HG02759 (cell line): Measurements from ENCODE around the gene SYT12.
"Not testable (repeated sequence)": the region's sequence is repeated elsewhere in the genome, so short reads cannot be mapped to it uniquely, and the experiment has no call there.

ENCODE experiments used
- ATAC-seq: cut with Tn5 transposase; IDR thresholded peaks from one replicate; pipeline ENCODE4 v1.9.1; 2021; ENCODE audit warnings: mild to moderate bottlenecking, moderate library complexity; ENCODE audit not compliant: unreplicated experiment

The SYT12 gene, protein sequence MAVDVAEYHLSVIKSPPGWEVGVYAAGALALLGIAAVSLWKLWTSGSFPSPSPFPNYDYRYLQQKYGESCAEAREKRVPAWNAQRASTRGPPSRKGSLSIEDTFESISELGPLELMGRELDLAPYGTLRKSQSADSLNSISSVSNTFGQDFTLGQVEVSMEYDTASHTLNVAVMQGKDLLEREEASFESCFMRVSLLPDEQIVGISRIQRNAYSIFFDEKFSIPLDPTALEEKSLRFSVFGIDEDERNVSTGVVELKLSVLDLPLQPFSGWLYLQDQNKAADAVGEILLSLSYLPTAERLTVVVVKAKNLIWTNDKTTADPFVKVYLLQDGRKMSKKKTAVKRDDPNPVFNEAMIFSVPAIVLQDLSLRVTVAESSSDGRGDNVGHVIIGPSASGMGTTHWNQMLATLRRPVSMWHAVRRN

DNA sequence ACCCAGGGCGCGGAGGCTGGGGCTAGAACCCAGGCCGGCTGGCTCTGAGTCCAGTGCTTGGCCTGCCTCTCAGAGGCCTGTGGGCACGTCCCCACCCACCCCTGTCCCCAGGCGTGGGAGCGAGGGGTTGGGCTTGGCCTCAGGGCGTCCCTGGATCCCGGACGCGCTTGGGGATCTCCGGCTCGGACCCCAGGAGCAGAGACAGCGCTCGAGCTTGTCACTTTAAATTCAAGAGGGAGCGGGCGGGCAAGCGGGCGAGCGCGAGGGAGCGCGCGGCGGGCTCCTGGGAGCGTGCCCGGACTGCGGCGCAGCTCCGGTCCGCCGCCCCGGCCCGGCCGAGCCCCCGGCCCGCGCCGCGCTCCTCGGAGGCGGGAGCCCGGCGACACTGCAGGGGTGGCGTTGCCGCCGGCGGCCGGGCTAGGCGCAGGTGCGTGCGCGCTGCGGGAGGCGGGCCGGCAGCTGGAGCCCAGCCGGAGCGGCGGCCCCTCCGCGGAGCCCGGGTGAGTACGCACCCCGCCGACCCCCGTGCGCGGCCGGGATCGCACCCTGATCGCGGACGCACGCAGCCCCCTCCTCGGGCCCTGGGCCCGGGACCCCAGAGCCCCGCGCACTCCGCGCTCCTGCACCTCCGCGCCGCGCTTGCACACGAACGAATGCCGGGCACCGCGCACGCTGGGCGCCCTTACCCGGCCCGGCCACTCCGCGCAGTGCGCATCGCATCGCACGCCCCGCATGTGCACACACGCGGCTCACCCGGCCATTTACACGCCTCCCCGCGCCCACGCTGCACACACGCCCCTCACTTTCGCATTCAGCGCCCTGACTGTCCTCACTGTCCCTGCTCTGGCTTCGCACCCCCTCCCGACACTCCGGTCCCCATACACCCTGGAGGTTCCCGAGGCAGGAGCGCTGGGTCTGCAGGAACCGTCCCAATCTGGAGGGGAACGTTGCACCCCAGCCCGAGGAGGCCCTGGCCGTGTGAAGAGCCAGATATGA is at the start of gene SYT12:
TSS of gene SYT12 (plus strand) at position 174 of the 996 bp plus-strand sequence. CDS start 7,011 bp downstream, outside the sequence.
- ATAC-seq: no peak

DNA sequence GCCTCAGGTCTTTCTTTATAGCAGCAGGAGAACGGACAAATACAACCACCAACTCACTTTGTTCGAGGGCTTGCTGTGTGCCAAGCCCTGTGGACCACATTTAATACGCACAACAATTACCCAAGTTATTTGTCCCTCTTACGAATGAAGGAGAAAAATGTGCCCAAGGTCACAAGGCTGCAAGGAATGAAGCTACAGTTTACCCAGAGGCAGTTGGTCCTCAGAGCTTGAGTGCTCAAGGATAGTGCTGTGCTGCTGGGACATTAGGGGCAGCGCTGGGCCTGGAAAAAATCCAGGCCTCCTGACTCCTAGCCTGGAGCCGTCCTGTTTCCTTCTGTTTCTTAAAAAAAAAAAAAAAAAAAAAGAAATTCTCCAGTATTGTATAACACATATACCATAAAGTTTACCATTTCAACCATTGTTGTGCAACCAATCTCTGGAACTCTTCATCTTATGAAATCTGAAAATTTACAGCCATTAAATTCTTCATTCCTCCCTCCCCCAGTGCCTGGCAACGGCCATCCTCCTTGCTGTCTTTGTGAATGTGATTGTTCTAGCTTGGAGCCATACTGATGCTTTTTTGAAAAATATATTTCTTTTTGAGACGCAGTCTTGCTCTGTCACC is 48.9 kb upstream of the SYT12 start:
- ATAC-seq: no peak

DNA sequence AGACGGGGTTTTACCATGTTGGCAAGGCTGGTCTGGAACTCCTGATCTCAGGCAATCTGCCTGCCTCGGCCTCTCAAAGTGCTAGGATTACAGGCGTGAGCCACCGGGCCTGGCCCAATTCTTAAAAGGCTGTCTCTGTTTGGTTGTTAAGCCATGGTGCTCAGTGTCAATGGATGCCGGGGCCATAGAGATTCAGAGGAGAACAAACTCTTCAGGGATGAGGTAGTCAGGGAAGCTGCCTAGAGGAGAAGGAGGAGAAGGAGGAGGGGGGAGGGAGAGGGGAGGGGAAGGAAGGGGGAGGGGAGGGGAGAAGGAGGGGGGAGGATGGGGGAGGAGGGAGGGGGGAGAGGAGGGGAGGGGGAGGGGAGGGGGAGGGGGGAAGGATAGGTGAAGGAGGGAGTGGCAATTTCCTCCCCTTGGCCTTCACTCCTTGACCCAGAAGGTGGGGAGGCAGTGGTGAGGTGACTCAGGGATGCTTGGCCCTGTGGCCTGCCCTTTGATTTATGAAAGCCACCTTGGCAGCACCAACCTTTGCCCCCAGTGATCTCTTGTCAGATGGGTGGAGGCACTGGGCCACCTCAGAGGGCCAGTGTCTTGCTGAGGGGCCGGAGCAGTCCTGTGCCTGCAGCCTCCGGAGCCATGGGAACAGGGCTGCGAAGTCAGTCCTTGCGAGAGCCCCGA is 48.1 kb upstream of the SYT12 start, which contains the start of gene C11orf86:
TSS of gene C11orf86 (plus strand) at position 581 of the 681 bp plus-strand sequence. CDS start at position 640, 59 bp downstream.
- no peak for ATAC-seq

DNA sequence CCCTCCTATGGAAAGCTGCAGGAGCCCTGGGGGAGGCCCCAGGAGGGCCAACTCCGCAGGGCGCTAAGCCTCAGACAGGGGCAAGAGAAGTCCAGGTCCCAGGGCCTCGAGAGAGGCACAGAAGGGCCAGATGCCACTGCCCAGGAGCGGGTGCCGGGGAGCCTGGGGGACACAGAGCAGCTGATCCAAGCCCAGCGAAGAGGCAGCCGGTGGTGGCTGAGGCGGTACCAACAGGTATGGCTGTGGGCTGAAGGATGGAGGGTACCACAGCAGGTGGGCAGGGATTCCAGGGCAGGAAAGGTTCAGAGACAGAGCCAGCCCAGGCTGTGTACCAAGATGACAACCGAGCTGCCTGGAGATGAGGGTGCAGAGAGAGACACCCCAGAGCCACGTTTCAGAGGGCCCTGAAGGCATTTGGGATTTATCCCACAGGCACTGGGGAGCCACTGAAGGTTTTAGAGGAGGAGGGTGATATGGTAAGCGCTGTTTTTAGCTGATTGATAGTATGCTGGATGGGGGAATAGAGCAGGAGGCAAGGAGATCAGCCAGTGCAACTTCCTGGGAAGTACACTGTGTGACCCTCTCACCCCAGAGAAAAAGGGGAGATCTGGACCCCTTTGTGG is 47.4 kb upstream of the SYT12 start:
- ATAC-seq: no peak

DNA sequence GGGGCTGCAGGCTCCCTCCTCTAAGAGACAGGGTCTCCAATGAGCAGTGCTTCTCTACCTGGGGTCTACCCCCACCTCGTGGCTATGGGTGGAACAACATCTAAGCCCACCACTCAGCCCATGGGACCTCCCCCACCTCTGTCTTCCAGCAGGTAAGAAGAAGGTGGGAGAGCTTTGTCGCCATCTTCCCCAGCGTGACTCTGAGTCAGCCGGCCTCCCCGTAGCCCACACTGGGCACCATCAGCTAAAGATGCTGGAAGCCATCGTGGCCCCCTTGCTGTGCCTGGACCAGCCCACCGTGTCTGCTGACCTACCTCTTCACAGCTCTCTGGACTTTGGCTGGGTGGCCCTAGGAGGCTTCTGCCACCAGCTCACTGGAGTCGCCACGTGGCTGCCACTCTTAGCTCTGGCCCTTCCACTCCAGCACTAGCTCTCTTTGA is 46.9 kb upstream of the SYT12 start:
- ATAC-seq: no peak

DNA sequence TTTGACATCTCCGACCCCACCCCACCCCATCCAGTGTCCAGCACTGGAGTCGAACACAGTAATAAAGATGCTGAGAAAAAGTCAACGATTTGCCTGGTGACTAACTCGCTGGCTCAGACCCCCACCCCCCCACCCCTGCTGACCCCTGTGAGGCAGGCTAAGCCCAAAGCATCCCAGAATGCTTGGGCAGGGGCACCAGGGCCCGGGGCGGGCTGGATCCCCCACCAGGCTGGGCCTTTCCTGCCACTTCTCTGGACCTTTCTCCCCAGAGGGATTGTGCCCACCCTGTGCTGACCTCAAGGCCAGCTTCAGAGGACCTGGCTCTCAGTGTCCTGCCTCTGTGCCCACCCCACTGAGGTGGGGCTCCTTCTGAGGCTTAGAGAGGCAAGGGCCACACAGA is 46.0 kb upstream of the SYT12 start:
- no peak for ATAC-seq

DNA sequence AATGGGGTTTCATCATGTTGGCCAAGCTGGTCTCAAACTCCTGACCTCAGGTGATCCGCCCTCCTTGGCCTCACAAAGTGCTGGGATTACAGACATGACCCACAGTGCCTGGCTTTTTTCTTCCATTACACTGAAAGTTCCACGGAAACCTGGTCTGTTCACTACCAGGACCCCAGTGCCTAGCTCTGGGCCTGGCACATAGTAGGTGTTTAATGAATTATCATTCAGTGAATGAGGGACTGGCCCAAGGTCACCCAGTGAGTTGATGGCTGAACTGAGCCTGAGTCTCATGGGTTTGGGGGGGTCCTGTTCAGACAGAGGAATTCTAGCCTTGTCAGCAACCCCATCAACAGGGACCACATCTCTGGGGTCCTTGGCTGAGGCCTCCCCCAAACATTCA is 44.7 kb upstream of the SYT12 start:
- no peak for ATAC-seq

DNA sequence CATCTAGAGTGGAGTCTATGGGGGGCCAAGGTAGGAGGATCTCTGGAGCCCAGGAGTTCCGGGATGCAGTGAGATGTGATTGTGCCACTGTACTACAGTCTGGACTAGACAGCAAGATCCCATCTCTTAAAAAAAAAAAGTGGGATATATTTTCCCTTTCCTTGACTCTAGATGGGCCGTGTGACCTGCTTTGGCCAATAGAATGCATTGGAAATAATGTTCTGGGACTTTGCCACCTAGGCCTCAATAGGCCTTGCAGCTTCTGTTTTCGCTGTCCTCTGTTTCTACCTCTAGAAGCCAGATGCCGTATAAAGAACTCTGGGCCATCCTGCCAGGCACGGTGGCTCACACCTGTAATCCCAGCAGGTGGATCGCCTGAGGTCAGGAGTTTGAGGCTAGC is 44.2 kb upstream of the SYT12 start:
- ATAC-seq: no peak

DNA sequence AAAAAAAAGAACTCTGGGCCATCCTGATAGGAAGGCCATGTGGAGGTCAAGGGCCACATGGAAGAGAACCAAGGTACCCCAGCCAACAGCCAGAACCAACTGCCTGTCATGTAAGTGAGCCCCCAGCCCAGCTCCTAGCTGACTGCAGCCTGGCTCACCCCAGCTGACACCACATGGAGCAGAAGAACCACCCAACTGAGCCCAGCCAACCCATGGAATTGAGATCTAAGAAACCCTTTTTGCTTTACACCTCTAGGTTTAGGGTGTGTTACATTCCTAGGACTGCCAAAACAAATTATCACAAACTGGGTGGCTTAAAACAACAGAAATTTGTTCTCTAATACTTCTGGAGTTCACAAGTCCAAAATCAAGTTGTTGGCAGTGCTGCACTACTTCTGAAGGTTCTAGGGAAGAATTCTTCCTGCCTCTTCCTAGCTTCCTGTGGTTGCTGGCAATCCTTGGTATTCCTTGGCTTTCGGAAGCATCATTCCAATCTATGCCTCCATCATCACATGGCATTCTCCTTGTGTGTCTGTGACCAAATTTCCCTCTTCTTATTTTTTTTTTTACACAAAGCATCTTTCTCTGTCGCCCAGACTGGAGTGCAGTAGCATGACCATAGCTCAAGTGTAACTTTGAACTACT is 43.5 kb upstream of the SYT12 start:
- no peak for ATAC-seq

DNA sequence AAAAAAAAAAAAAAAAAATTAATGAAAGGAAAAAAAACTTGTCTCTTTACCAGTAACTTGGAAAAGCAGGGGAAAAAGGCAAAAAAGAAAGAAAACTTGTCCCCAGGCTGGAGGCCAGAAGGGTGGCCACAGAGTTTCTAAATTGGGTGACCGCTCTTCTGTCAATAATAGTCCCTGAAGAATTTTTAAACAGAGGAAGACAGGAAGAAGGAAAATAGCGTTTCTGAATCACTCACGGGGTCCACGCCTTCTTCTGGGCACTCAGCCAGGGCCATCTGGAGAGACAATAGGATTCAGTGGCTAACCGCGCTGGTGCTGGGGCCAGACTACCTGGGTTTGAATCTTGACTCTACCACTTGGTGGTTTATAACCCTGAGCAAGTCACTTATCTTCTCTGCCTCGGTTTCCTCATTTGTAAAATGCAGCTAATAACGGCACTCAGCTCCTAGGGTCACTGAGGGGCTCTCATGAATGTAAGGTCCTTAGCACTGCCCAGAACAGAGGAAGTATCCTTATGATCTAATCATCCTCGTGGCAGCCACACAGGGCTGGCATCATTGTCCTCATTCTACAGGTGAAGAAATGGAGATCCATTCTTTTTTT is 40.9 kb upstream of the SYT12 start:
- no peak for ATAC-seq

DNA sequence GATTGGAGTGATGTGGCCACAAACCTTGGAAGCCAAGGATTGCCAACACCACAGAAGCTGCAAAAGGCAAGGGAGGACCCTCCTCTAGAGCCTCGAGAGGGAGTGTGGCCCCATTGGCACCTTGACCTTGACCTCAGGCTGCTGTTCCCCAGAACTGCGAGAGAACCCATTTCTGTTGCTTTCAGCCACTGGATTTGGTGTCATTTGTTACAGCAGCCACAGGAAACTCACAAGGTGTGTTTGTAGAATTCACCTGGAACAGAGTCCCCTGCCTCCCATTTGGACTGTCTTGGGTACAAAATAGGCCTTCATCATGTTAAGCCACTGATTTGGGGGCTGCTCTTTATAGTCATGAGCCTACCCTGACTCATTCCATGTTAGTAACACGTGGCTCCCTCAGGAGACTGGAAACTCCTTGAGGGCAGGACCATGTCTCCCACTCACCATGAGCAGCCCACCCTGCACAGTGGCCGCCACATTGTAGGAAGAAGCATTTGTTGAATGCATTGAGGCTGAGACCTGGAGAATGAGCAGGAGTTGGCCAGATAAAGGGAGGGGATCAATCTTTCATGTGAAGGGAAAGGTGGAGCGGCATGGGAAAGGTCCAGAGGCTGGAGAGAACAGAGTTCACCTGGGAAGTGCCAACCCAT is 39.5 kb upstream of the SYT12 start:
- ATAC-seq: no peak

DNA sequence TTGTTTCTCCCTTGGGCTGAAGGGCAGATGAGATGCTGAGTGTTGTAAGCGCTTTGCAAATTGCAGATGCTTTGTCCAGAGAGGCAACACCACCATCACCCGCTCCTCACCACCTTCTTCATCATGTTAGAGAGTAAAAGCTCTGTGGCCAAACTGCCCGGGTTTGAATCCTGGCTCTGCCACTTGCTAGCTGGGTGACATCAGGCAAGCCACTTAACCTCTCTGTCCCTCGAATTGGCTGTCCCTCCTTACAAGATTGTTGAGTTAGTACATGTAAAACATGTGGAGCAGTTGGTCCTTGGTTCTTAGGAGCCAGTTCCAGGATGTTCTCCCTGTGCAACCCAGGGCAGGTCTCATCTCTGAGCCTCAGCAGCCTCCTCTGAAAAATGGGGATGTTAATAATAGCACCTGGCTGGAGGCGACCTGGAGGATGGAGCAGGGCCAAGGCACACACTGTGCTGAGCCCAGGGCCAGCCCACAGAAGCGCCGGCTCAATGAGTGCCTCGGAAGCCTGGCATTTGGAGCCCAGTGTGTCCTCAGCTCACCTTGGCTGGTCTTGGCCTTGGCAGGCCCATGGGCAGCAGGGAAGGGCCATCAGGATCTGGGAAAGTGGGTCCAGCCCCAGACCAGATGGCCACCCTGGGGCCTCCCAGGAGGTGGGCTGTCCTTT is 37.3 kb upstream of the SYT12 start:
- no peak for ATAC-seq

DNA sequence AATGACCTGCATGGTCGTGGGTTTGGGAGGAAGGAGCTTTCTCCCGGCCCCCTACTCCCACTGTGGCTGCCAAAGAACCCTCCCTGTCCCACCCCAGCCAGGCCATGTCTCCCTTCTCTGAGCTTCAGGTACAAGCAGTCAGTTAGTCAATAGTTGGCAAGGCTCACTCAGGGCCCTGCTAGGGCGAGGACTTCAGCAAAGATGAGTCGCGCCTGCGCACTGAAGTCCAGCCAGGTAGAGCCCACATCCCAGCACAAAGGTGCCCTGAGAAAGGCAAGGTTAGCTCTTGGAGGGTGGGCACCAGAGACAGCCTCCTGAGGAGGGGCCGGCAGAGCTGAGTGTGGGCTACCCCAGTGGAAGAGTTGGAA is 36.8 kb upstream of the SYT12 start:
- ATAC-seq: no peak

DNA sequence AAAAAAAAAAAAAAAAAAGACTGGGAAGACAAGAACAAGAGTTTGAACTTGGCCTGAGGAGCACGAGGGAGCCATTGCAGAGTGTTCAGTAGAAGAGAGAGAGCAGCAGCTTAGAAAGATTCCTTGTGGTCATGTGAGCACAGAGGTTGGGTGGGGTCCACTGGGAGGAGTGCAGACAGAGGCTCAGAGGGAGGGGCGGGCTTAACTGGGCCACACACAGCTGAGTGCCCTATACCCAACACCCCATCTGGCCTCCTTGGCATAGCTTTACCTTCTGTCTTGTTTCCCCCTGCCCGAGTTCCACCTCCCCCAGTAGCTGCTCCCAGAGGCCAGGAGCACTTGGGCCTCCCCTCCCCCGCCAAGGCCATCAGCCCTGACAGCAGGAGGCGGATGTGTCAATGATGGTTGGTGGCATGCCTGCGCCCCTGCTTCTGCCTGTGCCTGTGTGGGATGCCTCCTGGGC is 35.7 kb upstream of the SYT12 start:
- no peak for ATAC-seq

DNA sequence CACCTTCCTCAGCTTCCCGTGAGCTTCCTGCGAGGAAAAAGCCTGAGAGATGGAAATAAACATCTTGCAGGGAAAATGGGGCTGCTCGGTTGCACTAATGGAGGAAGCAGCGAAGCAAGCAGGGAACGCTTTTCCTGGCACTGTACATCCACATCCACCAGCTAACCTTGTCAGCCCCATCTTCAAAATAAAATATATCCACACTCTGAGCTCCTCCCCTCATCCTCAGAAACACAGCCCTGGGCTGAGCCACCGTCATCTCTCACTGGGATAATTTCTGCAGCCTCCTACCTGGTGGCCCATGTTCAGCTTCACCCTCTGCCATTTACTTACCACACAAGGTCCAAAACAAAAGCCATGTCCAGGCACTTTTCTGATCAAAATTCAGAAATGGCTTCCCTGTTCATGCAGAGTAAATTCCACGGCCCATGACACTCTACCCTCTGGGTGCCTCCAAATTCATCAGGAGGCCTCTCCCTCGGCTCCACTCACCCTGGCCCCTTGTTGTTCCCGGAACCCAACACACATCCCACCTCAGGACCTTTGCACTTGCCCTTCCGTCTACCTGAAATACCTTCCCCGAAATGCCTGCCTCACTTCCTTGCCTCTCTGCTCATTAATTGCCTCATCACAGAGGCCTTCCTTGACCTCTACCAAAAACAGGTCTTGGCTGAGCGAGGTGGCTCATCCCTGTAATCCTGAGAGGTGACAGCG is 34.9 kb upstream of the SYT12 start:
- ATAC-seq: no peak

DNA sequence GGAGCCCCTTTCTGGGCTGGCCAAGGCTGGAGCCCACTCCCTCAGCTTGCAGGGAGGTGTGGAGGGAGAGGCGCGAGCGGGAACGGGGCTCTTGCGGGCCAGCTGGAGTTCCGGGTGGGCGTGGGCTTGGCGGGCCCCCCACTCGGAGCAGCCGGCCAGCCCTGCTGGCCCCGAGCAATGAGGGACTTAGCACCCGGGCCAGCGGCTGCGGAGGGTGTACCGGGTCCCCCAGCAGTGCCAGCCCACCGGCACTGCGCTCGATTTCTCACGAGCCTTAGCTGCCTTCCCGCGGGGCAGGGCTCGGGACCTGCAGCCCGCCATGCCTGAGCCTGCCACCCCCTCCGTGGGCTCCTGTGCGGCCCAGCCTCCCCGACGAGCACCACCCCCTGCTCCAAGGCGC is 34.2 kb upstream of the SYT12 start:
- not testable (repeated sequence) for ATAC-seq

DNA sequence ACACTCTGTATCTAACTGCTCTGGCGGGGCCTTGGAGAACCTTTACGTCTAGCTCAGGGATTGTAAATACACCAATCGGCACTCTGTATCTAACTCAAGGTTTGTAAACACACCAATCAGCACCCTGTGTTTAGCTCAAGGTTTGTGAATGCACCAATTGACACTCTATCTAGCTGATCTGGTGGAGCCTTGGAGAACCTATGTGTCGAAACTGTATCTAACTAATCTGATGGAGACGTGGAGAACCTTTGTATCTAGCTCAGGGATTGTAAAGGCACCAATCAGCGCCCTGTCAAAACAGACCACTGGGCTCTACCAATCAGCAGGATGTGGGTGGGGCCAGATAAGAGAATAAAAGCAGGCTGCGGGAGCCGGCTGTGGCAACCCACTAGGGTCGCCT is 33.6 kb upstream of the SYT12 start:
- not testable (repeated sequence) for ATAC-seq
